OCI-LY1 (cell line): ENCODE data around the gene LRTM2.

Source experiments
- H2AFZ ChIP-seq: fragments of 200-600 bp; sonication (generic), shearing (Covaris generic); 2 replicates; pipeline ENCODE4 v1.6.0; 2014; ENCODE audit warnings: antibody characterized with exemption, mild to moderate bottlenecking, low read length
- H3F3A ChIP-seq: fragments of 200-600 bp; sonication (generic), shearing (Covaris generic); 2 replicates; pipeline ENCODE4 v1.6.0; 2014; ENCODE audit warnings: mild to moderate bottlenecking, antibody characterized with exemption, low read length, moderate library complexity; ENCODE audit not compliant: insufficient read depth
- H3K27ac ChIP-seq: fragments of 200-600 bp; sonication (generic); 2 replicates; pipeline ENCODE4 v1.5.1; 2014; ENCODE audit warnings: low read length, mixed run types, mild to moderate bottlenecking, low read depth; ENCODE audit not compliant: poor library complexity, severe bottlenecking
- H3K27me3 ChIP-seq: fragments of 200-600 bp; sonication (generic); 2 replicates; pipeline ENCODE4 v1.6.0; 2014; ENCODE audit warnings: antibody characterized with exemption, mild to moderate bottlenecking, low read length, moderate library complexity; ENCODE audit not compliant: insufficient read depth
- H3K36me3 ChIP-seq: fragments of 200-600 bp; sonication (generic); 2 replicates; pipeline ENCODE4 v1.6.1; 2014; ENCODE audit warnings: mild to moderate bottlenecking, antibody characterized with exemption, low read length, moderate library complexity, mixed read lengths; ENCODE audit not compliant: insufficient read depth
- H3K4me1 ChIP-seq: fragments of 200-600 bp; sonication (generic); 2 replicates; pipeline ENCODE4 v1.5.1; 2014; ENCODE audit warnings: mild to moderate bottlenecking, low read length, moderate library complexity; ENCODE audit not compliant: insufficient read depth, severe bottlenecking
- H3K4me2 ChIP-seq: fragments of 200-600 bp; sonication (generic), shearing (Covaris generic); 2 replicates; pipeline ENCODE4 v1.6.1; 2014; ENCODE audit warnings: low read length
- H3K4me3 ChIP-seq: fragments of 200-600 bp; sonication (generic); 2 replicates; pipeline ENCODE4 v1.5.1; 2014; ENCODE audit warnings: low read length, low read depth, mild to moderate bottlenecking, mixed read lengths; ENCODE audit not compliant: poor library complexity, severe bottlenecking
- H3K79me2 ChIP-seq: fragments of 200-600 bp; shearing (Covaris generic); 2 replicates; pipeline ENCODE4 v1.6.1; 2016; ENCODE audit warnings: mixed run types, low read length, mixed read lengths; ENCODE audit not compliant: insufficient read depth
- H3K9ac ChIP-seq: fragments of 200-600 bp; sonication (generic), shearing (Covaris generic); 2 replicates; pipeline ENCODE4 v1.6.1; 2014; ENCODE audit warnings: mild to moderate bottlenecking, low read length, mixed read lengths
- H3K9me2 ChIP-seq: fragments of 200-600 bp; sonication (generic), shearing (Covaris generic); 2 replicates; pipeline ENCODE4 v1.6.1; 2014; ENCODE audit warnings: low read depth, mild to moderate bottlenecking, low read length, mixed read lengths
- H3K9me3 ChIP-seq: fragments of 200-600 bp; shearing (Covaris generic); 2 replicates; pipeline ENCODE4 v1.6.1; 2014; ENCODE audit warnings: low read length, mixed read lengths
- H4K20me1 ChIP-seq: fragments of 200-600 bp; sonication (generic), shearing (Covaris generic); 2 replicates; pipeline ENCODE4 v1.6.0; 2016; ENCODE audit warnings: mild to moderate bottlenecking, low read length; ENCODE audit not compliant: insufficient read depth
- CTCF ChIP-seq: fragments of 200-600 bp; sonication (generic), shearing (Covaris generic); IDR thresholded peaks from 2 replicates; pipeline ENCODE4 v1.5.1; 2017; ENCODE audit warnings: mild to moderate bottlenecking, antibody characterized with exemption, low read length, moderate library complexity, mixed read lengths
- EZH2 ChIP-seq: fragments of 200-600 bp; sonication (generic), shearing (Covaris generic); IDR thresholded peaks from 2 replicates; pipeline ENCODE4 v1.8.0; 2017; ENCODE audit warnings: borderline replicate concordance, mixed run types, mild to moderate bottlenecking, antibody characterized with exemption, low read length, moderate library complexity, mixed read lengths

The LRTM2 gene

GRCh38 chr12:1808798-1809480 is 11.4 kb upstream of the LRTM2 start:
- H2AFZ ChIP-seq, result no peak overlapping the region
- no peak overlapping the region for H3K9ac ChIP-seq
- H3K9me3 ChIP-seq, result no peaks in the 10 kb centered on the region
- TF ChIP-seq EZH2, result no peak
- TF ChIP-seq CTCF, result no peak
- H3K36me3 ChIP-seq, result no peaks in the 10 kb centered on the region
- no peaks in the 10 kb centered on the region for H3F3A ChIP-seq
- H3K9me2 ChIP-seq, result no peaks in the 10 kb centered on the region
- no peaks in the 10 kb centered on the region for H3K79me2 ChIP-seq
- H3K4me1 ChIP-seq, result peaks cover 10% of the 10 kb centered on the region
- H3K27me3 ChIP-seq, result 0 out of 2 replicates have a peak, but pooled peaks cover 4% of the 10 kb centered on the region
- no peak overlapping the region for H3K4me3 ChIP-seq
- no peak overlapping the region for H3K4me2 ChIP-seq
- H3K27ac ChIP-seq, result no peak overlapping the region
- no peaks in the 10 kb centered on the region for H4K20me1 ChIP-seq

GRCh38 chr12:1809591-1810190 is 10.7 kb upstream of the LRTM2 start:
- Histone ChIP-seq H3K27ac (no peak overlapping the region), H3K9me2 (no peaks in the 10 kb centered on the region), H3F3A (no peaks in the 10 kb centered on the region), H3K79me2 (no peaks in the 10 kb centered on the region), H3K36me3 (no peaks in the 10 kb centered on the region), H3K9me3 (no peaks in the 10 kb centered on the region), H3K4me3 (no peak overlapping the region), H3K4me2 (no peak overlapping the region), H2AFZ (no peak overlapping the region), H3K9ac (no peak overlapping the region), H4K20me1 (no peaks in the 10 kb centered on the region), H3K27me3 (0 out of 2 replicates have a peak, but pooled peaks cover 4% of the 10 kb centered on the region), H3K4me1 (peaks cover 8% of the 10 kb centered on the region)
- TF ChIP-seq CTCF (no peak), EZH2 (no peak)

- Histone ChIP-seq H3K9me2 (no peaks in the 10 kb centered on the region), H3K79me2 (no peaks in the 10 kb centered on the region), H3K4me3 (no peak overlapping the region), H2AFZ (no peak overlapping the region), H3F3A (no peaks in the 10 kb centered on the region), H3K27ac (no peak overlapping the region), H4K20me1 (no peaks in the 10 kb centered on the region), H3K4me2 (no peak overlapping the region), H3K9ac (no peak overlapping the region), H3K9me3 (no peaks in the 10 kb centered on the region), H3K27me3 (0 out of 2 replicates have a peak, but pooled peaks cover 4% of the 10 kb centered on the region), H3K4me1 (peaks cover 4% of the 10 kb centered on the region), H3K36me3 (no peaks in the 10 kb centered on the region)
- no peak for TF ChIP-seq CTCF
- no peak for TF ChIP-seq EZH2
These were observed 10.0 kb upstream of the LRTM2 start for GRCh38 chr12:1810201-1810930.
